Measurements from ENCODE around the gene SLIT1. TPM values are rescaled to one million over a fixed set of nuclear protein-coding genes. Genes with fewer than 3 reads are reported as not detected.

The SLIT1 gene
- total RNA-seq, 2 experiments from 2014 or later, result 0.13 to 1.0 TPM

DNA sequence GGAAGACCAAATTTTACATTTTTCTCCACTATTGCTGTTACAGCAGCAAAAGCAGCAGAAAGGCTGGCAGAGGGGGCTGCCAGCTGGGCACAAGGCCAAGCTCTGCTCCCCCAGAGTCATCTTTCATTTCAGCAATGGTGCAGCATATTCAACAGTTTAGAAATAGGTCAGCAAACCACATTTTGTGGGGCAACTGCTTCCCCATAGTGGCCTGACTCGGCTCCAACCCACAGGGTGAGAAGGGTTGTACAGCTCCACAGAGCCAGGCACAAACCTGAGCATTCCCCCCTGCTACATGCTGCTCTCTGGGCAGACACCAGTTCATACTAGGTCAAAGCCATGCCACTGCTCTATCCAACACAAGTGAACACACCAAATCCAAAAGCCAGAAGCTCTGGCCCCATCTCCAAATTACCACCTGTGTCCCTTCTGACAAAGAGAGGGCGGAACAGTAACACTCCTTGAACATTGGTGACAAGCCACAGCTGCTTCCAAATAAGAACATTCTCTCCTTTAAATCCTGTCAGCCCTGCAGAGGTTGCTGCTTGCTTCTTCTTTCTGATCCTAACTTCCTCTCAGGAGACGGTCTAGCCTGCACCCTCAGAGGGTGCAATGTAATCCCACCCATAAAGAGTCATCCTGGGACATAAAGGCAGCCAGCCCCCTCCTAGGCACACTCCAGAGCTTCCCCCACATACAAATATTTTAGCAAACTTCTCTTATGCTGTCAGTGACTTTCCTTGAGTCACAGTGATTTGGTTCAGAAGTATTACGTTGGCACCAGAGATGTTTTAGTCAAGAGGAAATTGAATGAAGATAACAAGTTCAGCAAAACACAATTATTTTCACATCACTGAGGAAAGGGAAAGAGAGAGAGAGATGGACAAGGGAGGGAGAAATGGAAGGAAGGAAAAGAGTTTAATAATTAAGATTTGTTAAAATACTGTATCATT, 39.0 kb upstream of the SLIT1 start:
- Histone ChIP-seq H4K20me1 (ENCODE audit: insufficient read depth, low read length) (no peaks in the 10 kb centered on the region), H3K4me2 (ENCODE audit: low read length) (no peak overlapping the region), H3K27ac (ENCODE audit: low read depth, low read length, poor library complexity, severe bottlenecking) (no peak overlapping the region), H2AFZ (ENCODE audit: low read length) (no peak overlapping the region), H3K9me2 (ENCODE audit: insufficient read depth, low read length) (no peaks in the 10 kb centered on the region), H3K4me1 (ENCODE audit: insufficient read depth, low read length, poor library complexity, severe bottlenecking) (no peaks in the 10 kb centered on the region), H3K36me3 (ENCODE audit: insufficient read depth, low read length) (peaks cover 78% of the 10 kb centered on the region), H3K4me3 (ENCODE audit: low read depth, low read length, poor library complexity, severe bottlenecking) (no peak overlapping the region), H3K9me3 (ENCODE audit: low read length) (no peaks in the 10 kb centered on the region), H3K79me2 (ENCODE audit: insufficient read depth, low read depth, low read length) (no peaks in the 10 kb centered on the region)
- intact Hi-C loops (cut with micrococcal nuclease; ENCODE audit: unreplicated experiment), result no loop called here
- no peak for DNase-seq (ENCODE audit: low spot score)
- ChIA-PET POLR2A (interaction anchor here (0.7 to 1.0 kb wide), 2 partner anchors 14 to 176 kb away, joined by 3 read pairs; no protein-coding TSS in a partner anchor), CTCF (ENCODE audit: unreplicated experiment) (no interaction called here)
- TSS peak; percentile 41 for BruUV-seq (replicated peaks)
- TF ChIP-seq EZH2phosphoT487 (IDR thresholded peaks at IDR 0.05; ENCODE audit: borderline replicate concordance, low read depth, low read length) (no peak), CTCF (conservative IDR thresholded peaks at IDR 0.05; ENCODE audit: low read length) (no peak)

DNA sequence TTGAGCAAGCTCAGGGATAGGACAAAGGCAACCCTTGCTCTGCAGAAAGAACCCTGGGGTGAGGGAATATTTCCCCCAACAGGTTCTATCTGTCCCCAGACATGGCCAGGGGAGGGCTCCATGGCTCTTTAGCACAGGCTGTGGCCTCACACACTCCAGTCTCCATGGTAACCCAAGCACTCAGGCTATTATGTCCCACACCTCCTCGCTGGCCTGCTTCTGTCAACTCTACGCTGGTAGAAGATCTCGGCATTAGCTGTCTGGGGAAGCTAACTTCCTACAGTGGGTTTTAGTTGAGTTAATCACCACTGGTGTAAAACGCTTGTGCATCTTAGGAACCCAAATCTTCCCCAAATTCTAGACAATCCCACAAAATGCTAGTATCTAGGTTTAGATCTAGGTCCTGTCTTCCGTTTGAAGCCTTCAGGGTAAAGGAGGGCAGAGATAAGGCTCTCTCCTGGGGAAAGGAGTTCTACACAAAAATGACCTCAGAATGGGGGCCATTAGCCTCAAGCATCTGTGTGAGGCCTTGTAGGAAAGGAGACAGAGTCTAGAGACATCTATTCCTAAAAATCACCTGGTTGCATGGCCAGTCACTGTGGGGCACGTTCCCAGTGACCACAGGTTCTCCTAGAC, 36.7 kb upstream of the SLIT1 start:
- TF ChIP-seq EZH2phosphoT487 (IDR thresholded peaks at IDR 0.05; ENCODE audit: borderline replicate concordance, low read depth, low read length), result no peak
- no peak for TF ChIP-seq CTCF (conservative IDR thresholded peaks at IDR 0.05; ENCODE audit: low read length)
- no peak overlapping the region for H3K4me2 ChIP-seq (ENCODE audit: low read length)
- H2AFZ ChIP-seq (ENCODE audit: low read length), result no peak overlapping the region
- H3K9me2 ChIP-seq (ENCODE audit: insufficient read depth, low read length), result no peaks in the 10 kb centered on the region
- no peak overlapping the region for H3K27ac ChIP-seq (ENCODE audit: low read depth, low read length, poor library complexity, severe bottlenecking)
- no peaks in the 10 kb centered on the region for H4K20me1 ChIP-seq (ENCODE audit: insufficient read depth, low read length)
- BruUV-seq (replicated peaks), result no TSS peak
- intact Hi-C loops (cut with micrococcal nuclease; ENCODE audit: unreplicated experiment), result no loop called here
- ChIA-PET POLR2A (no interaction called here), CTCF (ENCODE audit: unreplicated experiment) (no interaction called here)
- no peaks in the 10 kb centered on the region for H3K79me2 ChIP-seq (ENCODE audit: insufficient read depth, low read depth, low read length)
- H3K36me3 ChIP-seq (ENCODE audit: insufficient read depth, low read length), result peaks cover 56% of the 10 kb centered on the region
- peaks cover 4% of the 10 kb centered on the region for H3K4me1 ChIP-seq (ENCODE audit: insufficient read depth, low read length, poor library complexity, severe bottlenecking)
- H3K4me3 ChIP-seq (ENCODE audit: low read depth, low read length, poor library complexity, severe bottlenecking), result no peak overlapping the region
- no peak for DNase-seq (ENCODE audit: low spot score)
- H3K9me3 ChIP-seq (ENCODE audit: low read length), result no peaks in the 10 kb centered on the region
